OCI-LY7 (cell line): ENCODE measurements around the gene LUZP1.

Experiments
- CTCF ChIP-seq: fragments of 200-600 bp; sonication (generic); conservative IDR thresholded peaks from 2 replicates; pipeline ENCODE4 v1.5.1; 2014; ENCODE audit warnings: mild to moderate bottlenecking, antibody characterized with exemption, low read length, moderate library complexity, mixed read lengths
- EZH2phosphoT487 ChIP-seq: fragments of 200-600 bp; sonication (generic); IDR thresholded peaks from 2 replicates; pipeline ENCODE4 v1.6.1; 2018; ENCODE audit warnings: low read depth, borderline replicate concordance, mild to moderate bottlenecking, mixed run types, antibody characterized with exemption, low read length, moderate library complexity, mixed read lengths

- TF ChIP-seq CTCF = no peak
- no peak for TF ChIP-seq EZH2phosphoT487
These were observed 1.1 kb downstream of the LUZP1 start for GRCh38 chr1:23167353-23168078.
